ENCODE data around the gene ELFN2.
"Not testable (repeated sequence)": the region's sequence is repeated elsewhere in the genome, so short reads cannot be mapped to it uniquely, and the experiment has no call there.

ELFN2 gene

DNA sequence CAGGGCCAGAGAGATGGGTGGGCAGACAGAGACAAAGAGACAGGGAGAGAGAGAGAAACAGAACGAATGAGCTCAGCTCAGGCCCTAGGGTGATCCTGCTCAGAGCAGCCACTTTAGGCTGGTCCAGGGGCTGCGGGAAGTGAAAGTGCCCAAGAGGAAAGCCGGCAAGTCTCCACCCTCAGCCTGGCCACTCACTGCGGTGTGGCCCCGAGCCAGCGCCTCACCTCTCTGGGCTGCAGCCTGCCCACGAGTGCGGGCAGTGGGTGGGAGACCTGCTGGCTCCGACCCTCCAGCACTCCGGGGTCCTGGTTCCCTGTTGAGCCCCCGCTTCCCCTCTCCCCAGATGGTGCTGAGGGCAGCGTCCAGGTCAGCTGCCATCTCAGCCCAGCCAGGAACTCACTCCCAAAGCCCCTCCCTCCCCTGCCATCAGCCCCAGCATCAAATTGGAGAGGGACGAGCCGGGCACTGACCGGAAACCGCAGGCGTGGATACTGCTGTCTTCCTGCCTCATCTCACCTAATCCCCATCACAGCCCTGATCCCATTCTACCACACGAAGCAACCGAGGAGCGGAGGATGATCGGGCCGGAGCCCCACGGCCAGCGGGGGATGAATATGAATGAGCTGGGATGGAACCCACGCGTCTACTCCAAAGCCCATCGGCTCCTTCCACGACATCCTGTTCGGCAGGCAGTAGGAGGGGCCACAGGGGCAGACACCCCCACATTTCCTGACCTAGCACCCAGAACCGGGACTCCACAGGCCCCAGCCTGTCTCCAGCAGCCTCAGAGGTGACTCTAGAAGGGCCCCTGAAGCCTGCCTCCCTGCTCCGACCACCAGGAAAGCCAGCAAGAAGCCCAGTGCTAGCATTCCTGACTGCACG lies 16.9 kb downstream of the ELFN2 start:
- no peak for DNase-seq (ENCODE audit: low spot score)

DNA sequence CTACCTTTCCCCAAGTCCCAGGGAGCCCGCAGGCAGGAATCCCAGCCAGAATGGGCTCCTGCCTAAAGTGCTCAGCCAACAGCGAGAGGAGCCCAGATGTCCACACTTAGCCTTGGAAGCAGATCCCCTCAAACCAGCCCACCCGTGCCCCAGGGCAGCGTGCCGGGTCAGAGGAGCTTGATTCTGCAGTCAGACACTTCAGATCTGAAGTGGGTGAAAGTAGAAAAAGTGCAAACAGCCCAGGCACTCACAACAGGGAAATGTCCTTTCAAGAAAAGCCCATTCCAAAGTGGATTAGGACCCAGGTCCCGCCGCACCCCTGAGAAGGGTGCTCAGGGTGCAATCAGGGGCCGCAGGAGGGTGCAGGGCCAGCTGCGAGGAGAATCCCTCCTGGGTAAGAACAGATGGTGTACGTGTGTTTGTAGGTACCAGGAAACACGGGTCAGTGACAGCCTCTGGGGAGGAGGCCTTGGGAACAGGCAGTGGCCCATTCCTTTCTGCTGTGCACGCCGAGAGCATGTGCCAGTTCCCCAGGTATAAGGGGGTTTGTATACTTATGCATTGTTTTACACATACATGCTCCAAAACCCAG lies 17.7 kb downstream of the ELFN2 start:
- DNase-seq (ENCODE audit: low spot score): no peak

DNA sequence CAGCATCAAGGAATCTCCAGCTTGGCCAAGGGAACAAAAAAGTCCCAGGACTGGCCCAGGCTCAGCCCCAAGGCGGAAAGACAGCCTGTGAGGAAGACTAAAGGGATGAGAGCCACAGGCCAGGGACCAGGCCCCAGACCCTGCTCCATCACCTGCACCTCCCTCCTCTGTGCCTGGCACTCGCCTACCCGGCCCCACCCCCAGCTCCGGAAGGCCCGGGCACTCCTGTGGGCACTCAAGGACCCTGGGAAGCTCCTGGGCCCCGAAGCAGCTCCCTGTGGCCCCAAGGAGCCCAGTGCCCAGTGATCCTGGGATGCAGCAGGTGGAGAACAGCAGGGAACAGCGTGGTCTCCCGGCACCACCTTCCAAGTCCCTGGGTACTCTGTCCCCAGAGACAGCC lies 18.2 kb downstream of the ELFN2 start:
- no peak for DNase-seq (ENCODE audit: low spot score)

DNA sequence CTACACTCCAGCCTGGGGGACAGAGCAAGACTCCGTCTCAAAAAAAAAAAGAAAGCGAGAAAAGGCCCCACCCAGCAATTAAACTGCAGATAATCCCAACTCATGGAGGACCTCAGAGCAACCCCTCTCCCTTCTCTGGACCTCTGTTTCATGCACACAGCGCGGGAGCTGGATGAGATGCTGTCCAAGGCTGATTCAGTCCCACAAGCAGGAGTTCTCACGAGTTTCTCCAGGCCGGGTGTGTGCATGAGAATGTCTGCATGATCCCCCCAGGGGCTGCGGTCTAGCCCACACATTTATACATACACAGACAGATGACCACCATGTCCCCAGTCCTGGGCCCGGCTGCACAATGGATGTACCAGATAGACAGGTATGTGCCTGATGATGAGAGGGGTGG lies 19.4 kb downstream of the ELFN2 start:
- no peak for DNase-seq (ENCODE audit: low spot score)

DNA sequence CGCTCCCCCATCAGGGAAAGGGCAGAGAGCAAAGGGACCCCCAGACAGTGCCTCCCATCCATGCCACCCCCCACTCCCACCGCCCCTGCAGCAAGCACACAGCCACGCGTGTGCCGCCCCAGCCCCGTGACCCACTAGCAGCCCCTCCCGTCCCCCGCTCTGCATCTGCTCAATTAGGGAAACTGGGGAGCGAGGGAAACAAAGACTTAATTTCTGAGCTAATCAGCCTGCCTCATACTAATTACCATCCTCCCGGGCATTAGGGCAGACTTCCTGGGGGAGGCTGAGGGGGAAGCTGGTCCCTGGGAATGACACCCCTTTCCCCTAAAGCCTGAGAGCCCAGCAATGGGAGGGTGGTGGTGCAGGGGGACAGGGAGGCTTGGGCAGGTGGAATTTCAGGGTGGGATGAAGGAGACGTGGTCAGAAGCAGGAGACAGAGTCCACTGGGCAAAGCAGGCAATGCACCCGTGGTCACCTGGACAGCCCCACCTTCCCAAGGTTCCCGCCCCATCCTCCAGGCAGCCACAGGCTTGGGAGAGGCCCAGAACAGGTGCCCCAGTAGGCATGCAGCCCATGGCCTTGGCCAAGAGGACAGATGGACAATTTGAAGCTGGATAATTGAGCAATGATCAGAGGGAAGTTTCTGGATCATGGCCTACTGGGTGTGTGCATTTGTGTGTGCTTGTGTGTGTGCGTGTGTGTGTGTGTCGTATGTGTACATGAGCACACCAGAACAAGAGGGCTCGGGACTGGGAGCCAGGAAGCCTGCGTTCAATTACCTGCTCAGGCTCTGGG lies 20.6 kb downstream of the ELFN2 start:
- no peak for DNase-seq (ENCODE audit: low spot score)

DNA sequence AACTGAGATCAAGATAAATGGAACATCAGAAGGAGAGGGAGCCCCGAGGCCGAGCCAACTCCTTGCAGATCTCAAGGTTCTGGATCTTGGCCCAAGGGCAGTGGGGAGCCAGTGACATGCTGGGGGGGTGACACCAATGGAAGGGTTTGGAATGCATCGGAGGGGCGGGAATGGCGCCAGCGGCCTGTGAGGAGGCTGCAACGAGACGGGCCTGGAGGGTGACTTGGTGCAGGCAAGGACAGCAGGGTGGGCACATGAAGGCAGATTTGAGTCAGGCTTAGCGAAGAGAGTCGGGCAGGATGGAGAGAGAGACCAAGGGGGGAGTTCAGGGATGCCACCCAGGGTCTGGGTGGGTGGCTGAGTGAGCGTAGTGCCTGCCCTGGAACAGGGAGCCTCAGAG lies 23.2 kb downstream of the ELFN2 start:
- no peak for DNase-seq (ENCODE audit: low spot score)

DNA sequence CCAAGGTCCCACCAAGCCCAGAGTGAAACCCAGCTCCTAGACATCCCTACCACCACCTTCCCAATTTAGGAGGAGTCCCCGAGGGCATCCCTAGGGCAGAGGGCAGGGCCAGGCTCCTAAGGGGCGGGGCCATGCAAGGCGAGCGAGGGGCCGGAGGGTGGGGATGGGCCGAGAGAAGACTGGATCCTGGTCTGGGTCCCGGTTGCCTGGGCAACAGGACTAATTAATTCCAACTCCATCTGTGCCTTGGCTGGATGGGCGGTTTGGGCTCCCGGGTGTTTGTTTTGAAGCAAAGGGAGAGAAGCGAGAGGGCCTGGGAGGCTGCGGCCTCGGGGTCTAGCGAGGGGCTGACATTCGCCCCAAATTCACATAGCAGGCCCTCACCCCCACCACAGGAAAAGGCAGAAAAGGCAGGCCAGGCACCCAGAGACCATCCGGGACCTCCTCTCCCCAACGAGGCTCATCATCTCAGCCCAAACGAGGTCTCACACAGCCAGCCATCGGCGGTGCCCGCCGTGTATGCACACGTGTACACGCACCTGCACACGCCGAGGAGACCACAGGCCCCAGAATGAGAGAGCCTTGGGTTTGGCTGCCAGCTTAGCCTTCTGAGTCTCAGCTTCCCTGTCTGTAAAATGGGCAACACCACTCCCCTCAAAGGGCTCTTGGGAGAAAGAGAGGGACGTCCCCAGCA lies 23.9 kb downstream of the ELFN2 start:
- no peak for DNase-seq (ENCODE audit: low spot score)

DNA sequence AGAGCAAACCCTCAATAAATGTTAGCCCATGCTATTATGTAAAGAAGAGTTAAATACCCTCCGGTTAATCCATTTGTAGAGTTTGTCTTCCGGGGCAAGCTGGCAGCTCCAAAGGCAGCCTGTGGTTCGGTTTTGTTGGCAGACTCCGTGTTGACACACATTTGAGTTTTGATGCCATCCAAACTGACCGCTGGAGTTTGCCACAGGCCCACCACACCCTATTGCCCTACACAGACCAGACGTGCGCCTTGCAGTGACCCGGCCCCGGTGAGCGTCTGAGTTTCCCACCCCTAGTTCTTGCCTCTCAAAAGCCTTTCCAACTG lies 25.1 kb downstream of the ELFN2 start:
- no peak for DNase-seq (ENCODE audit: low spot score)

DNA sequence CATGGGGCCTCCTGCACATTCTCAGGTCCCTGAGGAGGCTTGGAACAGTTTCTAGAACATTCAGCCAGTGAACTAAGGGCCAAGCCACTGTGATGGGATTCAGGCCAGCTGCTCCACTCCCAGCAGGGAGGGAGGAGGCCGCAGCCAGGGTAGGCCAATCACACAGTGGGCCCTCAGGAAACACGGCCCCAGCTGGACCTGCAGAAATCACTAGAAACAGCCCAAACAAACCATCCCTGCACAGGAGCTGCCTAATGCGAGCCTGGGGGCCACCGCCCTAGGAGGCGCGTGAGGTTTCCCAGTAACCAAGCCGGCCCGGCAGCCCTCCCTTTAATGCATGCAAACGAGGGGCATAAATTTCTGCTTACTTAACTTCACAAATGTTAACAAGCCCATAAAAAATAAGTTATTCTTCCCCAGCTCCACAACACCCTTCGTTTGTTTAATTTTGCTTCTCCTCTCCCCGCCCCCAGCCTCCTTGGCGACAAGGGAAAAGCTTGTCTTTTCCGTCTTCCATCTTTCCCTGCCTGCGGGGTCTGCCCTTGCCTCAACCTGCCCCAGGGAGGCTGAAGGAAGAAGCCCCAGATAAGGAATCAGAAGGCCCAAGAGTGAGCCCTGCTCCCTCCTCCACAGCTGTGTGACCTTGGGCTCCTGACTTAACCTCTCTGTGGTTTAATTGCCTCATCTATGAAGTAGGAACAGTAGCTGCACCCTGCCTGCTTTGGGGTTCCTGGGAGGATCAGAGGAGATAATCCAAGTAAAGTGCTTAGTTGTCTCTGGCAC lies 25.7 kb downstream of the ELFN2 start:
- DNase-seq (ENCODE audit: low spot score): no peak

DNA sequence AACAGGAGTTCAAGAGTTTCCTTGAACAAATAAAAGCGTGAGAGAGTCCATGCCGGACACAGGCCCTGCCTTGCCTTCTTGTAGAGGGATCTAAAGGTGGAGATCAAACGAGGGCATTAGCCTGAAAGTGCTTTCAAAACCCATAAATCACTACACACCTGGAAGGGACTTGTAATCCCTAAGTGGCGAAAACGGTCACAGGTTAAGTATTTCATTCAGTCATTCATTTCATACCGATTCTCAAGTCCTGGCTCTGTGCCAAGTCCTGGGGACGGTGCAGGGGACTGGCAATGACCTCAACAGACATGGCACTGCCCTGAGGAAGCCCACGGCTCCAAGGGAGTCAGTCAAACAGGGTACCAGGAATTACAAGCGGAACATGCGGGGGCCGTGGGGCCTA lies 26.6 kb downstream of the ELFN2 start:
- no peak for DNase-seq (ENCODE audit: low spot score)

DNA sequence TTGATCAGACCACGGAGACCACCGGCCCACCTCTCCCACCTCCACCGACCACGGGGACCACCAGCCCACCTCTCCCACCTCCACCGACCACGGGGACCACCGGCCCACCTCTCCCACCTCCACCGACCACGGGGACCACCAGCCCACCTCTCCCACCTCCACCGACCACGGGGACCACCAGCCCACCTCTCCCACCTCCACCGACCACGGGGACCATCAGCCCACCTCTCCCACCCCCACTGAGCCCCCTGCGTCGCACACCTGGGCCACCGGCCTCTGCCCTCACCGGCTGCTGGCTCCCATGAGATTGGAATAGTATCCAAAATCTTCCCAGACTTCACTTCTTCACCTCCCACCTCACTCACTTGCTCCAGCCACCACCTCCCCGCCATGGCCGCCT lies 27.8 kb downstream of the ELFN2 start:
- DNase-seq (ENCODE audit: low spot score): not testable (repeated sequence)

DNA sequence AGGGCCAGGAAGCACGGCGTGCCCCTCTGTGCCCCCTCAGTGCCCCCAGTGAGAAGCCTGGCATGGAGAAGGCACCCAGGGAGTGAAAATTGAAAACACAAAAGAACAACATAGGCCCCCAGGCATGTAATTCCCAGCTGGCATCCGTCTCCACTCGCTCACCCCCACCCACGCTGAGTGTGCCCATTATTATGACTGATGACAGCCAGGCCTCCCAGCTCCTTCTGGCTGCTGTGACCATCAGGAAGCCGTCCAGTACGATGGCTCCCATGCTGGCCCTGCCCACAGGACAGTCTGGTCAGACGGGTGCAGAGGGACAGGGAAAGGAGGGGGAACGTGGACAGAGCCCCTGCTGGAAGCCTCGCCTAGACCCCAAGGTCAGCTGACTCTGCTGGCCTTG lies 30.1 kb downstream of the ELFN2 start:
- no peak for DNase-seq (ENCODE audit: low spot score)

DNA sequence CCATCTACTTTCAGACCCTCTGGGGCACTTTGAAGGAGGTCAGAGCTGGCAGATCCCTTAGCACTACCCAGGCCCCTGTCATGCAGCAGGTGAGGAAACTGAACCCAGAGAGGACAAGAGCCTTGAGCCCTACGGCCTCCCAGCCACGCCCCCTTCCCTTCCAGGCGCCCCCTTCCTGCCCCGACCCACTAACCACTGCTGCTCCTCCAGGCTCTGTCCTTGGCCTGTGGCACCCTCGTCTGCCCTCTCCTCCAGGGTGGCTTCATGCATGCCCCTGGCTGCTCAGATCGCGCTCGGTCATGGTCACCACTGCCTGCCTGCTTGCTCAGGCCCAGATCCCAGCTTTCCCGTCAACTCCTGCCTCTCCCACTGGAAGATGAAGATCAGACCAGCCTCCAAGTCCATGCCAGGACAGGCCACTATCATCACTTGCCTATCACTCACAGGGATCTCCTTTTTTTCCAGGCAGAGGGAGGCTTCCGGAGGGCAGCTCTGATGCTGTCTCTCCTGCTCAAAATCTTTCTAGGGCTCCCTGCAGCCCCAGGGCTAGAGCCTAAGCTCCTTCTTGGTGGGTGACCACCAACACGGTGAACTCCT lies 30.7 kb downstream of the ELFN2 start:
- no peak for DNase-seq (ENCODE audit: low spot score)

DNA sequence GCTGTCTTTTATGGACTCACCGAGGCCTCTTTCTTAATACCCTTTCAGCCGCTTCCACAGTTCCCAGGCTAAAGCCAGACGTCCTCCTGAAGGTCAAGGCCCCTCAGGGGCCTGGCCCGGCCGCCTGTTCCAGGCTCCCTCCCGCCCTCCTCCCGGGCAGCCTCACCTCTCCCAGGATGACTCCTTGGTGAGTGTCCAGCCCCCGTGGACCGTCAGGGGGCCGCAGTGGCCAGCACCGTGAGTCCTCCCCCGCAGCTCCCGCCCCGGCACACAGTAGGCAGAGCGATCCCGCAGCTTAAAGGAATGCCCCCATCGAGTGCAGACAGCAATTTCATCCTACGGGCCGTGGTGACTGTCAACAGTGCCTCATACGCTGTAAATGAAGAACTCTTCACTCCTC lies 32.9 kb downstream of the ELFN2 start:
- no peak for DNase-seq (ENCODE audit: low spot score)

DNA sequence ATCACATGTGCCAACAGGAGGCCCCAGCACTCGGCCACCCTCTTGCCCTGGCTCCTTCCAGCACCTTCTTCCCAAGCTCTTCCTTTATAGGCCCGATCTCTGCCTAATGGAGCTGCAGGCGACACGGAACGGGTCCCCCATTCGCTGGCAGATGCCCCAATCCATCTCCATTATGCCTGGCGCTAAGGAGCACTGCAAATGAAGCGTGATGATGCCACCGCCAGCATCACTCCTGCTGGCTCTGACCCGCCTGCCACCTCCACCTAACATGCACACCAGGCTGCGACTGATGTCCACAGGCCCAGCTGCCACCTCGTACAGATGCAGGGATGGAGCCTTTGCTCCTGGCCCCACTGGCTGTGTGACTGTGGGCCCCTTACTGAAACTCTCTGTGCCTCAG lies 33.5 kb downstream of the ELFN2 start:
- DNase-seq (ENCODE audit: low spot score): no peak

DNA sequence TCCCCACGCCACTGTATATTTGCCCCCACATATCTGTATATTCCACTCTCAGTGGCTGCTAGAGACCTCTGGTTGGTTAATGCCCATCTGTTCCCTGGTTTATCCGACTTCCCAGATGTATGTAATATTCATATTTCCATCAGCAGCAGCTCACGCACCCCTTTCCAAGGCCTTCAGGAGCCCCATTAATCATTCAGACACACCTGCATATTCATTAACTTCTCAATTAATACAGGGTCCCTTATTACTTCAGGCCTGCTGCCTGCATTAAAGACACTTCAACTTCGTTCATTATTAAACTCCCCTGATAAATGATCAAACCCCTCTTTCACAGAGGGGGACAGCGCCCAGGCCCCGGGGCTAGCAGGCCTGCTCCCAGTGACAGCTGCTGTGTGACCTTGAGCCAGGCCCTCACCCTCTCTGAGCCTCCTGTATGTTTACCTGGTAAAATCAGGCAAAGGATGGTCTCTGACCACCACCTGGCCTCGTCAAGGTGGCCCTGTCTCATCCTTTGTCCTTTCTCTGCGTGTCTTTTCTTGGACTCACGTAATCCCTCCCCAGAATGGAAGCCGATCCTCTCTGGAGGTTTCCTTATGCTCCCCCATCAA lies 34.5 kb downstream of the ELFN2 start:
- no peak for DNase-seq (ENCODE audit: low spot score)

DNA sequence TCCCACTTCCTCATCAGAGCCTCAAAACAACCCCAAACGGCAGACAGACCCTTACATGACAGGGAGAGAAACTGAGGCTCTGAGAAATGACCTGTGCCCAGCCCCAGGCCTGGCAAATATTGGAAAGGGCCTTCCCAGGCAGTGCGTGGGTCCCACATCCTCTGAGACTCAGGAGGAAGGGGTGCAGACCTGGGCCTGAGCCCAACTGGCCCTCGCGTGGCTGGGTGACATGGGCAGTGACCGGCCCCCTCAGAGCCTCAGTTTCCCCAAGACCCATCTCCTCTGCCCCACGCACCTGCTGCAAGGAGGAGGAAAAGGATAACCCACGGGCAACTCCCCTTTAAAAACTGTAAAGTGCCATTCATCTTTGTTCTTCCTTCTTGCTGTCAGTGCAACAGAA lies 35.6 kb downstream of the ELFN2 start:
- DNase-seq (ENCODE audit: low spot score): no peak

DNA sequence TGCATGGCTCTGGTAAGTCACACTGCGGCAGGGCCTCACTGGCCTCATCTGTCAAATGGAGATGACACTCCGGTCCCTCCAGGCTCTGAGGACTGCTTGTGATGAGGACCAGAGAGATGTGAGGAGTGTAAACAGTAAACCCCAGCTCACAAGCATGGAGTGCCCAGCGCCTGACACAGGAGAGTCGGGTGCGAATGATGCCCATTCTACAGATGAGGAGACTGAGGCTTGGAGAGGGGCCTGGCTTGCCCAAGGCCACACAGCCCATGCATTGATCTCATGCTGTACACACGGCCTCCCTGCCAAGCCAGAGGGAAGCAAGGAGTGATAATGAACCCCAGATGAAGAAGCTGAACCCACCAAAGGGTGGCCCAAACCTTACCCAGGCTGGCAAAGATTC lies 37.2 kb downstream of the ELFN2 start:
- DNase-seq (ENCODE audit: low spot score): no peak

DNA sequence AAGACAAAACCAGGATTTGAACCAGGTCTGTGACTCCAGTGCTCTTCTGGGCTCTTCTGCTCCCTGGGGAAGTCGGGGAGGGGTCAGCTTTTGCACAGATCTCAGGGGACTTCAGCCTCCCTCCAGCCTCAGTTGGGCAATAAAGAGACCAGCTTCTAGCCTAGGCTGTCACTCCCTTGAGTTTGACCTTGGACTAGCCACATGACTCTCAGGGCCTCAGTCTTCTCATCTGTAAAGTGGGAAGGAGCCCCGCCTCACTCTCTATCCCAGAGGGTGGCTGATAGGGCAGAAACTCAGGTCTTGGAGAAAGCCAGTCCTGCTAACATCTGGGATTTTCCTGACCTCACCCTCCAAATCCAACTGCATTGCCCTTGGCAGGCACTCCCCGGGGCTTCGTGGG lies 38.7 kb downstream of the ELFN2 start:
- DNase-seq (ENCODE audit: low spot score): no peak

DNA sequence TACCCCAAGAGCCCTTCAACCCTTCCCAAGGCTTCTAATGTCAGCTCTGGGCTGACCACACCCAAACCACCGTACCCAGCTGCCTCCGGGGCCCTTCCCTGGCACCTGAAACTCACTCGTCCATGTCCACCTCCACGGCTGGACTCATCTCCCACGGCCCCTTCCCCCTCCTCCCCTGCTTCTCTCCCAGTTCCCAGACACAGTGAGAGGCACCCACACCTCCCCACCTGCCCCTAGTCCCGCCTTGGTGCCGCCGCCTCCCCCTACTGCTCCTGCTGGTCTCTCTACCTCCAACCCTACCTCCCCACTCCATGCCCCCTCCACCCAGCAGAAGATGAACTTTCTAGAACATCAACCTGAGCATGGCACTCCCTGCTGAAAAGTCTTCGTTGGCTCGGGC lies 39.5 kb downstream of the ELFN2 start:
- DNase-seq (ENCODE audit: low spot score): no peak

DNA sequence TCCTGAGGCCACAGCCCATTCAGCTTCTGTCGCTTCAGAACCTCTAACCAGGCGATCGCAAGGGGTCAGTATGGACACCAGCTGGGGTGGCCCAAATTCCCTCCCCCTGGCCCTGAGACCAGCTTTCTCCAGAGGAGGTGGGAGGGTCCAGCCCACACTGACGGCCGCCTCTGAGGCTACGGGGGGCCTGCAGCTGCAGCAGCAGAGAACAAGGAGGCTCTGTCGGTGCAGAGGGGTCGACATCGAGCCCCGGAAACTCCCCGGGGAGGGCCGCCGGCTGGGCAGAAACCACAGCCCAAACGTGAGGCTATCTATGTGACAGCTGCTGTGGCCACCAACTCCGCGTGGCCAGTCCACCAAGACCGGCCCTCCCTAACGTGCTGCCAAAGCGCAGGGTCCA lies 40.8 kb downstream of the ELFN2 start:
- DNase-seq (ENCODE audit: low spot score): no peak

All from hematopoietic multipotent progenitor cell treated with erythropoietin and hydrocortisone succinate and interleukin-3 and kit ligand, for 17 days (in vitro differentiated cells).